Peyer's patch (tissue), 4 donors: Measurements from ENCODE around the gene TXNL4B.

Experiments
- CTCF ChIP-seq, 6 experiments: fragments of 450-650 bp in 4 of 6; fragments of 200-600 bp in 2 of 6; sonication (generic) in 1 of 6; IDR thresholded peaks; one replicate each; pipeline ENCODE4 v1.5.1; 2017 to 2019; ENCODE audit warnings: antibody characterized with exemption in 6 of 6, mild to moderate bottlenecking in 3 of 6, moderate library complexity in 1 of 6
- POLR2A ChIP-seq, 2 donors: fragments of 450-650 bp; IDR thresholded peaks; one replicate each; pipeline ENCODE4 v1.5.1; 2017; ENCODE audit warnings: antibody characterized with exemption in 2 of 2, mild to moderate bottlenecking in 2 of 2, moderate library complexity in 2 of 2

- TF ChIP-seq POLR2A (IDR thresholded peaks at IDR 0.05), result no peak
- TF ChIP-seq CTCF (IDR thresholded peaks at IDR 0.05), result no peak
These were observed 15.9 kb upstream of the TXNL4B start for GRCh38 chr16:72109300-72109699.
